Measurements from ENCODE around the gene GCH1. TPM values are rescaled to one million over a fixed set of nuclear protein-coding genes. Genes with fewer than 3 reads are reported as not detected.

Gene GCH1
- polyA plus RNA-seq, 1 experiment: 1.3 TPM

DNA sequence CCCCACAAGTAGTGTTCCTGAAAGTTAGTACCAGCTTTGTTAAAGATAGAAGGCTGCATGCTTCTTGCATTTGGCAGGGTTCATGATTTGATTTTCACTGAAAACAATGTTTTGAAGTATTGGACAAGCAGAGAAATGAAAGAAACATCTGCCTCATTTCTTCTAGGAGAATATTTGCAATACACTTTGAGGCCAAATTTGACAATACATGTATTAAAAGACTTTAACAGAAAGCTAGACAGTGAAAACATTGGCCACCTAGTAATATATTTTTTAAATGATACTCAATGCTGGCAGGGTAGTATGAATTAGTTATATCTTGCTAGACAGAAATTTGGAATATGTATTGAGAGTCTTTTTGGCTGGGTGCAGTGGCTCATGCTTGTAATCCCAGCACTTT lies 68.5 kb downstream of the GCH1 start:
- ChIA-PET CTCF (interaction anchor here (0.6 kb wide), 1 partner anchor 57 kb away, joined by 3 read pairs; no protein-coding TSS in a partner anchor), POLR2A (no interaction called here)
- TF ChIP-seq, protein P1, sequence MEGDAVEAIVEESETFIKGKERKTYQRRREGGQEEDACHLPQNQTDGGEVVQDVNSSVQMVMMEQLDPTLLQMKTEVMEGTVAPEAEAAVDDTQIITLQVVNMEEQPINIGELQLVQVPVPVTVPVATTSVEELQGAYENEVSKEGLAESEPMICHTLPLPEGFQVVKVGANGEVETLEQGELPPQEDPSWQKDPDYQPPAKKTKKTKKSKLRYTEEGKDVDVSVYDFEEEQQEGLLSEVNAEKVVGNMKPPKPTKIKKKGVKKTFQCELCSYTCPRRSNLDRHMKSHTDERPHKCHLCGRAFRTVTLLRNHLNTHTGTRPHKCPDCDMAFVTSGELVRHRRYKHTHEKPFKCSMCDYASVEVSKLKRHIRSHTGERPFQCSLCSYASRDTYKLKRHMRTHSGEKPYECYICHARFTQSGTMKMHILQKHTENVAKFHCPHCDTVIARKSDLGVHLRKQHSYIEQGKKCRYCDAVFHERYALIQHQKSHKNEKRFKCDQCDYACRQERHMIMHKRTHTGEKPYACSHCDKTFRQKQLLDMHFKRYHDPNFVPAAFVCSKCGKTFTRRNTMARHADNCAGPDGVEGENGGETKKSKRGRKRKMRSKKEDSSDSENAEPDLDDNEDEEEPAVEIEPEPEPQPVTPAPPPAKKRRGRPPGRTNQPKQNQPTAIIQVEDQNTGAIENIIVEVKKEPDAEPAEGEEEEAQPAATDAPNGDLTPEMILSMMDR (IDR thresholded peaks at IDR 0.05; ENCODE audit: insufficient read depth, low read depth, low read length): no peak
- DNase-seq (ENCODE audit: low read depth): no peak
- H3K4me3 ChIP-seq (ENCODE audit: low read depth, low read length): no peak overlapping the region
- no peaks in the 10 kb centered on the region for H3K36me3 ChIP-seq (ENCODE audit: control insufficient read depth, insufficient read depth, low read length)
- peaks cover 3% of the 10 kb centered on the region; the same call in 1 of the 2 replicates for H3K27me3 ChIP-seq (ENCODE audit: control insufficient read depth, insufficient read depth, low read length)

DNA sequence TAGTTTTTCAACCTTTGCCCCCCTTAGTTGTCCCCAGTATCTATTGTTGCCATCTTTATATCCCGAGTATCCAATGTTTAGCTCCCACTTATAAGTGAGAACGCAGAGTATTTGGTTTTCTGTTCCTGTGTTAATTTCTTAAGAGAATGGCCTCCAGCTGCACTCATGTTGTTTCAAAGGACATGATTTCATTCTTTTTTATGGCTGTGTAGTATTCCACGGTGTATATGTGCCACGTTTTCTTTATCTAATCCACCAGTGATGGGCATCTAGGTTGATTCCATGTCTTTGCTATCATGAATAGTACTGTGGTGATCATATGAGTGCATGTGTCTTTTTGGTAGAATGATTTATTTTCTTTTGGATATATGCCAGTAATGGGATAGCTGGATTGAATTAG lies 72.0 kb downstream of the GCH1 start:
- Histone ChIP-seq H3K4me3 (ENCODE audit: low read depth, low read length) (no peak overlapping the region), H3K27me3 (ENCODE audit: control insufficient read depth, insufficient read depth, low read length) (peaks cover 8% of the 10 kb centered on the region), H3K36me3 (ENCODE audit: control insufficient read depth, insufficient read depth, low read length) (no peaks in the 10 kb centered on the region)
- CTCF ChIA-PET: interaction anchor here (1.3 kb wide), 1 partner anchor 19 kb away, joined by 3 read pairs; no protein-coding TSS in a partner anchor
- POLR2A ChIA-PET: no interaction called here
- DNase-seq (ENCODE audit: low read depth): no peak
- TF ChIP-seq, protein P1 (IDR thresholded peaks at IDR 0.05; ENCODE audit: insufficient read depth, low read depth, low read length): no peak

DNA sequence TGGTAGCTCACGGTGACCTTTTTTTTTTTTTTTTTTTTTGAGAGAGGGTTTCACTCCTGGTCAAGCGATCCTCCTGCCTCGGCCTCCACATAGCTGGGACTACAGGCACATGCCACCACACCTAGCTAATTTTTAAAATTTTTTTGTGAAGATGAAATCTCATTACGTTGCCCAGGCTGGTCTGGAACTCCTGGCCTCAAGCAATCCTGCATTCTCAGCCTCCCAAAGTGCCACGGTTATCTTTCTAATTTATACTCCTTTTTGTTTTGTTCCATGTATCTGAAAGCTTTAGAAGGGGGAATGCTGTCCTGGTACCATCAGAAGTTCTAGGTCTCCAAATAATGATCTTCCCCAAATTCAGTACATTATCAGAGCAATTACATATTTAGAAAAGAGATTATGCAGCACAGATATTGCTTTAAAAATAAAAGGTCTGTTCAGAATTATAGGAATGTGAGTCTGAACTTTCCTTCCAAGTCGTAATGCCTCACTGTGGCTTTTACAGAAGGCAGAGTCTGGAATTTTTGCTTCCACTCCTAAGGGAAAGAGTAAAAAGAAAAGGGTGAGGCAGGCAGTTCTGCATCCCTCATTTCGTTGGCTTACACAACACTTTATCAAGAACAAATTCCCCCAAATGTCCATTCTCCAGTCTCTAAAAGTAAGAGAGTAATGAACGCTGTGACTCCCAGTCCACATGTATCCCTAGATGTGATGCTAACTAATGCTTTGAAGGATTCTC lies 73.0 kb downstream of the GCH1 start:
- ChIA-PET POLR2A (no interaction called here), CTCF (no interaction called here)
- Histone ChIP-seq H3K27me3 (ENCODE audit: control insufficient read depth, insufficient read depth, low read length) (peaks cover 8% of the 10 kb centered on the region), H3K36me3 (ENCODE audit: control insufficient read depth, insufficient read depth, low read length) (no peaks in the 10 kb centered on the region), H3K4me3 (ENCODE audit: low read depth, low read length) (no peak overlapping the region)
- TF ChIP-seq, protein P1 (IDR thresholded peaks at IDR 0.05; ENCODE audit: insufficient read depth, low read depth, low read length): no peak
- no peak for DNase-seq (ENCODE audit: low read depth)

DNA sequence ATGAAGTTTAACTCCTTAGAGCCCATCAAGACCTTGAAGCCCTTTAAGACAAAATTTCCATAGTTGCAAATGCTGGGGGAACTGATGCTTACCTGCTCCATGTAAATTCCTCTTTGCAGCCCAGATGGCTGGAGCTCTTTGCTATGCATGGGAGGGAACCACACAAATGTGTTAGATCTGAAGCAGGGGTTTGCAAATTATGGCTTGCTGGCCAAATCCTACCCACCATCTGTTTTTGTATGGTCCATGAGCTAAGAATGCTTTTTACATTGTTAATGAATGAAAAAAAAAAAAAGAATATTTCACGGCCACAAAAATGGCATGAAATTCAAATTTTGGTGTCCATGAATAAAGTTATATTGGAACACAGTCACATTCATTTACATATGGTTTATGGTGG lies 74.6 kb downstream of the GCH1 start:
- POLR2A ChIA-PET: no interaction called here
- Histone ChIP-seq H3K4me3 (ENCODE audit: low read depth, low read length) (no peak overlapping the region), H3K27me3 (ENCODE audit: control insufficient read depth, insufficient read depth, low read length) (peaks cover 8% of the 10 kb centered on the region), H3K36me3 (ENCODE audit: control insufficient read depth, insufficient read depth, low read length) (no peaks in the 10 kb centered on the region)
- TF ChIP-seq, protein P1 (IDR thresholded peaks at IDR 0.05; ENCODE audit: insufficient read depth, low read depth, low read length): no peak
- CTCF ChIA-PET: interaction anchor here (1.0 to 1.2 kb wide), 2 partner anchors 10 to 22 kb away, joined by 3 to 4 read pairs; no protein-coding TSS in a partner anchor
- DNase-seq (ENCODE audit: low read depth): no peak

DNA sequence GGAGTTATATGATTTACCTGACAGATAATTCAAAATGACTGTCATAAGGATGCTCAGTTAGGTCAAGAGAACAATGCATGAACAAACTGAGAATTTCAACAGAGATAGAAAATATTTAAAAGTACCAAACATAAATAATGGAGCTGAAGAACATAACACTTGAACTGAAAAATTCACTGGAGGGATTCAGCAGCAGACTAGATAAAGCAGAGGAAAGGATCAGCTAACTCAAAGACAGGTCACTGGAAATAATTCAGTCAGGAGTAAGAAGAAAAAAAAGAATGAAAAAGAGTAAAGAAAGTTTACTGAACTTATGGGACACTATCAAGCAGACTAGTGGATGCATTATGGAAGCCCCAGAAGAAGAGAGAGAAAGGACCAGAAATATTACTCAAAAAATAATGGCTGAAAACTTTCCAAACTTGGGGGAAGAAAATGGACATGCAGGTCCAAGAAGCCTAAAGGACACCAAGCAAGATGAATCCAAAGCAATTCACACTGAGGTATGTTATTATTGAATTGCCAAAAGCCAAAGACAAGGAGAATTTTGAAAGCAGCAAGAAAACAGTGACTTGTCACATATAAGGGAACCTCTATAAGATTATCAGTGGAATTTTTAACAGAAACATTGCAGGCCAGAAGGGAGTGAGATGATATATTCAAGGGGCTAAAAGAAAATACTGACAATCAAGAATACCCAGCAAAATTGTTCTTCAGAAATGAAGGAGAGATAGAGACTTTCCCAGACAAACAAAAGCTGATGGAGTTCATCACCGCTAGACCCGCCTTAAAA lies 78.7 kb downstream of the GCH1 start:
- TF ChIP-seq, protein P1 (IDR thresholded peaks at IDR 0.05; ENCODE audit: insufficient read depth, low read depth, low read length): no peak
- Histone ChIP-seq H3K36me3 (ENCODE audit: control insufficient read depth, insufficient read depth, low read length) (no peaks in the 10 kb centered on the region), H3K27me3 (ENCODE audit: control insufficient read depth, insufficient read depth, low read length) (peaks cover 9% of the 10 kb centered on the region), H3K4me3 (ENCODE audit: low read depth, low read length) (no peak overlapping the region)
- ChIA-PET CTCF (no interaction called here), POLR2A (no interaction called here)
- DNase-seq (ENCODE audit: low read depth): no peak

Data from BJ (cell line).